ENCODE measurements around the gene ORMDL1. TPM values are rescaled to one million over a fixed set of nuclear protein-coding genes. Genes with fewer than 3 reads are reported as not detected.
"Not testable (repeated sequence)": the region's sequence is repeated elsewhere in the genome, so short reads cannot be mapped to it uniquely, and the experiment has no call there.

The ORMDL1 gene
- total RNA-seq, 1 donor from 2014 or later = 60.0 TPM

DNA sequence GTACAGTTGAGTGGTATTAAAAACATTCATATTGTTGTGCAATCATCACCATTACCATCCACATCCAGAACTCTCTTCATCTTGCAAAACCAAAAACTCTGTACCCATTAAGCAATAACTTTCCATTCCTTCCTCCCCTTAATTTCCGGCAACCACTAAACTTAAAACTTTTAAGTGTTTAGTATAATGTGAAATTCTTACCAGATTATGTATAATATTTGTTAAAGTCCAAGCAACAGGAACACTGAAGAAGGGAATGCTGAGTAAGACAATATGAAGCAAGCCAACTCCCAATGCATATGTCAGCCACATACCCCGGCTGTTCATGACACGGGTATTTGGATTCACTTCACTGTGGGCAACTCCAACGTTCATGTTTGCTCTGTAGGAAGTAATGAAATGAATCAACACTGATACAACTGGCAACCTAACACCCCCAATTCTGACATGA, 1.9 kb downstream of the ORMDL1 start:
- peak overlapping the region; percentile 82 for H3K4me3 ChIP-seq (ENCODE audit: low read depth, low read length)
- DNase-seq (ENCODE audit: low read depth) = no peak
- TF ChIP-seq CTCF (conservative IDR thresholded peaks at IDR 0.05; ENCODE audit: low read depth, low read length) = no peak

- DNase-seq (ENCODE audit: low read depth) = no peak
- H3K4me3 ChIP-seq (ENCODE audit: low read depth, low read length) = no peak overlapping the region
- TF ChIP-seq CTCF (conservative IDR thresholded peaks at IDR 0.05; ENCODE audit: low read depth, low read length) = no peak
Measured at GRCh38 chr2:189772212-189772611, 11.9 kb downstream of the ORMDL1 start.

DNA sequence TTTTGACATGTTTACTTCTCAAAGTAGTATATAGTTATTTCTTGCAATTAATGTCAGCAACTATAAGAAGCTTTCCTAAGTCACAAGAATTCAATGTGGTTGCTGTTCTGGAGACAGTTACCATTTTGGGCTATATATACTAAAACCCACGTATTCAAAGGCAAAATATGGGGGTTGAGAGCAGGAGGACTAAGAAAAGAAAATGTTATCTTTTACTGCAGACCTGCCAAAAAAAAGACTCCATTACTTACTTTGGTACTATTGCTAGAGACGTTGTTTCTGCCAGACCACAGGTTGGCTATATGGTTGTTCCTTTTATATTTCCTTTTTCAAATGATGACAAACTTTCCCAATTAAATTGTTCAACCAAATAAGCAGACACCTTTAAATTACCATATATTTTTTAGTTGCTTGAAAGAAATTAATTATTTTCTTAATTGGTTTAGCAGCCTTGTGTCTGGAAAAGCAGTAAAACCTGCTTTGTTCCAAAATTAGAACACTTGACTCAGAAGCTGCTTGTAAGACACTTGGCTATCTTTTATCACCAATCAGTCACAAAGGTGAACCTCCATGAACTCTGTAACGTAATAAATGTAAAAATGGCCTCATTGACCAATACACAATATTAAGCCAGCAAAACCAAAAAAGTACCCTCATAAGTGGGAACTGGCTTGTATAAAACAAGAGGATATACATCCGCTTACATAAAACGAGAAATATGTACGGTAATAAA, 13.4 kb downstream of the ORMDL1 start:
- H3K4me3 ChIP-seq (ENCODE audit: low read depth, low read length) = no peak overlapping the region
- DNase-seq (ENCODE audit: low read depth) = no peak
- TF ChIP-seq CTCF (conservative IDR thresholded peaks at IDR 0.05; ENCODE audit: low read depth, low read length) = no peak

DNA sequence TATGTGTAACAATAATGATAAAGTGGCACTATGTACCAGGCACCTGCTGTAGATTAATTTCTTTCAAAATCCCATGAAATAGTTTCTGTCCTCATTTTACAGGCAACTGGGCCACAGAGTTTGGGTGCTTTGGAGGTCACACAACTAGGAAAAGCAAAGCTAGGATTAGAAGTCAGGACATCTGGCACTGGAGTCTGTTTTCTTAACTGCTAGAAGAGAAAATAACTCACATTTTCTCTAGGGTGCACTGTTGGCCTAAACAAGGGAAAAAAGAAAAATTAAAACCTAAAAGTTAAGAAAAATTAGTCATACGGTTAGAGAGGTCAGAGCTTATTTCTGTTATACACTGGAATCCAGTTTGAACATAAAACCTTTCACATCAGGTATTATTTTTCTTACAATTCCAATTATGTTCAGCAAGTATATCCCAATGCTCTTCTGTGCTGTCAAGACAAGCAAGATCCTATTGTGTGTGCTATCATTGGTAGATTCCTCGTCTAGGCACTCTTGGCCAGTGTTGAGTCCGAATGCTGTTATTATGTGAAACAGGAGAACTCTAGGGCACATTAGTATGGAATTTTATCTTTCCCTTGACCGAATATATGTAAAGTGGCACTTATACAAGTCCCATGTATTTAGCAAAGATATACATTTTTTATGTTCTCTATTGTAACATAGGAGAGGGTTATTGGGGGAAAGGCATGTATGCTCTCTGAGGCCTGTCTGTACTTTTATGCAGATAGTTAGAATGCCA, 20.1 kb downstream of the ORMDL1 start:
- H3K4me3 ChIP-seq (ENCODE audit: low read depth, low read length) = no peak overlapping the region
- no peak for DNase-seq (ENCODE audit: low read depth)
- TF ChIP-seq CTCF (conservative IDR thresholded peaks at IDR 0.05; ENCODE audit: low read depth, low read length) = no peak

DNA sequence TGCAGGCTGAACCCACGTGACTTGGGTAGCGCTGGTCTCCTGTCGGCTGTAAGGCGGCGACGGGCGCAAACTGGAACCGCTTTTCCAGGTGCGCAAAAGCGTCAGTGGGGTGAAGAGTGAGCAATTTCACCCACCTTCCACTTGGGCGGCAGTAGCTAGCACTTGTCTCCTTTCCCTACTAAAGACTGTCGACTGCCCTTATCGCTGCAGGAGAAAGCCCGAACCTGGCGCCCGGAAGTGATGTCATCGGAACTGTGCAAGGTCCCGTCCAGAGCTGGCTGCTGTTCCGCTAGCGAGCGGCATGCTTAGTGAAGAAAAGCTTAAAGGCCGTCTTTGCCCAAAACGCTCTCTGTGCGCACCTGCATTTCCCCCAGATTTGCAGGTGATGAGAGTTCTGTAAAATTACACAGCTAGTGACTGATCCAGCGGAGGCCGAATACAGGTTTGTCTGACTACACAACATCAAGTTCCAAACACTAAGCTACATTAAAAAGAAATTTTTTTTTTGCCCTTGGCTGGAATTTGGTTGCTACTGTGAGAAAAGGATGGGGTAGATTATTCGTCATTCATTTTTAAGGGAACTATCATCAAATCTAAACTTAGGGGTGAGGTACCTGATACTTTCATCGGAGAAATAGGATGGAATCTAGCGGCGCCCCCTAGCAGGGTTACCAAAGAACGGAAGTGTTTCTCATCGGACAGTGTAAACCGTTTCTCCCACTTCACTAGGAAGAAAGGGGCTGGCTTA, 21.4 kb downstream of the ORMDL1 start, which contains the start of gene OSGEPL1:
Gene OSGEPL1 (minus strand): TSS at position 242 of the 748 bp plus-strand sequence. CDS start 1,152 bp downstream, outside the sequence.
- H3K4me3 ChIP-seq (ENCODE audit: low read depth, low read length) = peak within 1 kb of the TSS; percentile 79
- TF ChIP-seq CTCF (conservative IDR thresholded peaks at IDR 0.05; ENCODE audit: low read depth, low read length) = peak; percentile 71
- DNase-seq (ENCODE audit: low read depth) = peak; percentile 74

DNA sequence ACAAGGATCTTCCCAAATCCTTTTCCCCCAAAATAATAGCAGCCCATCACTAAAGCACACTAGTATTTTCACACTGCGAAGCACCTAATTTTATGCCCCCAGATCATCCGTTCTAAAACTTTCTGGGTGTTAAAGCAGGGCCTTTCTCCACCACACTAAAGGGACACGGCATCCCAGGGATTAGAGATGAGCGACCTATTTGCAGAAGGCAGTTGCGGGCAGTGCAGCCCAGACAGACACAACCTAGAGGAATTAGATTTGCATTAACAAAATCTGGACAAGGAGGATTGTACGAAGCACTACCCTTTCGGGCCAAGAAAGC, 21.9 kb downstream of the ORMDL1 start:
- peak overlapping the region; percentile 79 for H3K4me3 ChIP-seq (ENCODE audit: low read depth, low read length)
- DNase-seq (ENCODE audit: low read depth) = no peak
- no peak for TF ChIP-seq CTCF (conservative IDR thresholded peaks at IDR 0.05; ENCODE audit: low read depth, low read length)

DNA sequence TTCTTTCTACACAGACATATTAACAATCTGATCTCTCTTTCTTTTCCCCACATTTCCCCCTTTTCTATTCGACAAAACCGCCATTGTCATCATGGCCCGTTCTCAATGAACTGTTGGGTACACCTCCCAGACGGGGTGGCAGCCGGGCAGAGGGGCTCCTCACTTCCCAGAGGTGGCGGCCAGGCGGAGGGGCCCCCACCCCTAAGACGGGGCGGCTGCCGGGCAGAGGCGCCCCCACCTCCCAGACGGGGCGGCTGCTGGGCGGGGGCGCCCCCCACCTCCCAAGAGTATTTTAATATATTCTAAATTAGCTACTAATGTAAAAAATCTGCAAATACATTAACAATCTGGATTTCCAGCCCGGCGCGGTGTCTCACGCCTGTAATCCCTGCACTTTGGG, 24.0 kb downstream of the ORMDL1 start:
- H3K4me3 ChIP-seq (ENCODE audit: low read depth, low read length); DNase-seq (ENCODE audit: low read depth): not testable (repeated sequence)

Data from epithelial cell of proximal tubule (primary cell).